Liver (tissue), 9 donors: ENCODE data around the gene SNX20. TPM values are rescaled to one million over a fixed set of nuclear protein-coding genes. Genes with fewer than 3 reads are reported as not detected.

ENCODE experiments used
- DNase-seq: peaks from one replicate; pipeline ENCODE4 v3.0.0-alpha.2; 2017; ENCODE audit warnings: low spot score
- H3K27ac ChIP-seq, 2 donors: one replicate each; pipeline ENCODE4 v1.7.0; 2013; ENCODE audit warnings: inconsistent platforms in 2 of 2, low read length in 2 of 2, control low read depth in 1 of 2, low read depth in 1 of 2, mild to moderate bottlenecking in 1 of 2
- H3K27me3 ChIP-seq, 4 donors: one replicate each; pipeline versions ENCODE4 v1.6.1 to v1.7.0; 2013; ENCODE audit warnings: low read length in 3 of 4, inconsistent platforms in 1 of 4, mild to moderate bottlenecking in 1 of 4, moderate library complexity in 1 of 4; ENCODE audit not compliant: control insufficient read depth in 4 of 4, insufficient read depth in 4 of 4
- H3K36me3 ChIP-seq, 4 donors: one replicate each; pipeline versions ENCODE4 v1.6.1 to v1.7.0; 2013; ENCODE audit warnings: low read length in 3 of 4, mild to moderate bottlenecking in 3 of 4, low read depth in 1 of 4, moderate library complexity in 1 of 4; ENCODE audit not compliant: control insufficient read depth in 4 of 4, insufficient read depth in 3 of 4
- H3K4me1 ChIP-seq, 4 donors: one replicate each; pipeline versions ENCODE4 v1.6.1 to v1.7.0; 2013; ENCODE audit warnings: low read length in 3 of 4, mild to moderate bottlenecking in 3 of 4, moderate library complexity in 1 of 4; ENCODE audit not compliant: control insufficient read depth in 4 of 4, insufficient read depth in 4 of 4
- H3K4me3 ChIP-seq, 3 donors: one replicate each; pipeline versions ENCODE4 v1.6.1 to v1.7.0; 2013; ENCODE audit warnings: low read length in 3 of 3, control low read depth in 1 of 3, low read depth in 1 of 3, mild to moderate bottlenecking in 1 of 3
- H3K9ac ChIP-seq, 2 donors: one replicate each; pipeline ENCODE4 v1.7.0; 2013; ENCODE audit warnings: low read length in 2 of 2, mild to moderate bottlenecking in 2 of 2, moderate library complexity in 2 of 2, control low read depth in 1 of 2, low read depth in 1 of 2
- H3K9me3 ChIP-seq, 4 donors: one replicate each; pipeline versions ENCODE4 v1.6.1 to v1.7.0; 2013; ENCODE audit warnings: low read length in 3 of 4; ENCODE audit not compliant: control insufficient read depth in 4 of 4
- EGR1 ChIP-seq, 2 donors: IDR thresholded peaks; 2 replicates each; pipeline ENCODE4 v1.6.1; 2016 to 2018; ENCODE audit warnings: antibody characterized with exemption in 2 of 2, low read depth in 2 of 2
- FOXA1 ChIP-seq: IDR thresholded peaks from 2 replicates; pipeline ENCODE4 v1.6.1; 2016; ENCODE audit warnings: antibody characterized with exemption
- FOXA2 ChIP-seq: IDR thresholded peaks from 2 replicates; pipeline ENCODE4 v1.6.1; 2016; ENCODE audit warnings: antibody characterized with exemption
- GABPA ChIP-seq, 2 donors: IDR thresholded peaks in 1 of 2; conservative IDR thresholded peaks in 1 of 2; 2 replicates each; pipeline ENCODE4 v1.6.1; 2016; ENCODE audit warnings: antibody characterized with exemption in 2 of 2, mild to moderate bottlenecking in 1 of 2, moderate library complexity in 1 of 2
- HNF4A ChIP-seq, 2 donors: conservative IDR thresholded peaks; 2 replicates each; pipeline ENCODE4 v1.6.1; 2016; ENCODE audit warnings: antibody characterized with exemption in 2 of 2, mild to moderate bottlenecking in 2 of 2
- HNF4G ChIP-seq: IDR thresholded peaks from 2 replicates; pipeline ENCODE4 v1.6.1; 2016; ENCODE audit warnings: antibody characterized with exemption
- JUND ChIP-seq, 2 donors: IDR thresholded peaks; 2 replicates each; pipeline ENCODE4 v1.6.1; 2016; ENCODE audit warnings: antibody characterized with exemption in 2 of 2
- NR2F2 ChIP-seq: IDR thresholded peaks from 2 replicates; pipeline ENCODE4 v1.6.1; 2016; ENCODE audit warnings: antibody characterized with exemption
- RAD21 ChIP-seq, 2 donors: IDR thresholded peaks; 2 replicates each; pipeline ENCODE4 v1.6.1; 2016; ENCODE audit warnings: antibody characterized with exemption in 2 of 2, mild to moderate bottlenecking in 2 of 2
- RXRA ChIP-seq, 2 donors: IDR thresholded peaks; 2 replicates each; pipeline ENCODE4 v1.6.1; 2017 to 2018; ENCODE audit warnings: antibody characterized with exemption in 2 of 2, mild to moderate bottlenecking in 1 of 2
- SP1 ChIP-seq: IDR thresholded peaks from 2 replicates; pipeline ENCODE4 v1.6.1; 2018; ENCODE audit warnings: antibody characterized with exemption, mild to moderate bottlenecking
- TAF1 ChIP-seq: conservative IDR thresholded peaks from 2 replicates; pipeline ENCODE4 v1.6.1; 2016; ENCODE audit warnings: antibody characterized with exemption, mild to moderate bottlenecking
- YY1 ChIP-seq: IDR thresholded peaks from 2 replicates; pipeline ENCODE4 v1.6.1; 2016; ENCODE audit warnings: antibody characterized with exemption, mild to moderate bottlenecking
- WGBS: extraction: QIAGEN DNeasy Blood & Tissue Kit; methylation state at CpG from one replicate; pipeline ENCODE4 v1.1.7; 2013; 5-methylcytosine and 5-hydroxymethylcytosine counted together
- polyA plus RNA-seq, 2 donors: library from polyadenylated mRNA; stranded (reverse) in 1 of 2; unstranded in 1 of 2; fragments of 200-250 nt in 1 of 2; fragments of >200 nt in 1 of 2; fragmentation: Nextera tagmentation in 1 of 2; extraction: Ambion mirVana in 1 of 2; gene quantifications; one replicate each; pipeline versions ENCODE4 v1.2.1 to v1.2.3, GENCODE V29; 2013 to 2015
- total RNA-seq, 2 donors: library from RNA; depleted of rRNA; stranded (reverse); fragments of >200 nt; gene quantifications; one replicate each; pipeline ENCODE4 v1.2.3, GENCODE V29; 2014
- TF ChIP-seq, protein P1 (sequence below): IDR thresholded peaks from 2 replicates; pipeline ENCODE4 v1.6.1; 2016; ENCODE audit warnings: antibody characterized with exemption, mild to moderate bottlenecking
- TF ChIP-seq, protein P2 (sequence below): IDR thresholded peaks from 2 replicates; pipeline ENCODE4 v1.6.1; 2016; ENCODE audit warnings: antibody characterized with exemption
- TF ChIP-seq, protein P3 (sequence below): IDR thresholded peaks from 2 replicates; pipeline ENCODE4 v1.6.1; 2016; ENCODE audit warnings: antibody characterized with exemption
- TF ChIP-seq, protein P4 (sequence below): IDR thresholded peaks from 2 replicates; pipeline ENCODE4 v1.6.1; 2016; ENCODE audit warnings: antibody characterized with exemption
- TF ChIP-seq, protein P5 (sequence below): fragments of 150-350 bp; IDR thresholded peaks from 2 replicates; pipeline ENCODE4 v1.5.1; 2017; ENCODE audit warnings: improper control_type of control experiment, low read depth, low read length; ENCODE audit not compliant: missing input control
- donor health status: healthy.
- donor health status: healthy.
- donor health status: healthy.
- donor health status: healthy.
- donor health status: healthy.

SNX20 gene
- total and polyA plus RNA-seq, 4 donors, result 0.40 to 3.5 (median 0.98) TPM

DNA sequence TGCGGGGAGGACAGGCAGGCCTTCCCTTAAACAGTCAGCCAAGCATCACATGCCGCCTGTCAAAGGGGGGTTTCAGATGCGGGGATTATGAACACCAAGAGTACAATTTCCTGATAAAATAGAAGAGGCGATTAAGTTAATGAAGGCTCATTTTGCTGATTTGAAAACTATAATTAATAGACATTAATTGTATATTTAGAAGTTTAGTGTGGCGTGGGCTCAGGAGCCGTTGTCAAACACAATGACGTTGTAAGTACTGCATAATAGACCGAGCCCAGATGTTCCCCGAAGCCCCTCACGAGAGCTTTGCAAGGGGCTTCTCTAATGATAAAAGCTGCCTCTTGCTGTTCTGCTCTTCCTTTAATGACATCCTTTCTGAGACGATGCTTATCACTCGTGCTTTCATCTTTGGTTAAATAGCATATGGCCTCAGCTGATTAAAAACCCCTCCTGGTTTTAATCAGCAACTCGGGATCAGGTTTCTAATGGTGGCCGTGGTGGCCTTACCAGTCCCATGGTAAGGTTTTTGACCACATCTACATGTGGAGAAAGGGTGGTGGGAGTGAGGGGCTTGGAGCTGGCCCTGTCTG lies 28.2 kb downstream of the SNX20 start:
- H3K4me3 ChIP-seq, result no peak overlapping the region
- no peak overlapping the region for H3K27ac ChIP-seq
- no peak for DNase-seq
- H3K4me1 ChIP-seq, result no peaks in the 10 kb centered on the region
- WGBS, result 73% methylated on average over 14 of the region's 14 CpGs
- H3K36me3 ChIP-seq, result no peaks in the 10 kb centered on the region
- no peaks in the 10 kb centered on the region for H3K27me3 ChIP-seq
- TF ChIP-seq YY1, result no peak
- TF ChIP-seq, protein P1, sequence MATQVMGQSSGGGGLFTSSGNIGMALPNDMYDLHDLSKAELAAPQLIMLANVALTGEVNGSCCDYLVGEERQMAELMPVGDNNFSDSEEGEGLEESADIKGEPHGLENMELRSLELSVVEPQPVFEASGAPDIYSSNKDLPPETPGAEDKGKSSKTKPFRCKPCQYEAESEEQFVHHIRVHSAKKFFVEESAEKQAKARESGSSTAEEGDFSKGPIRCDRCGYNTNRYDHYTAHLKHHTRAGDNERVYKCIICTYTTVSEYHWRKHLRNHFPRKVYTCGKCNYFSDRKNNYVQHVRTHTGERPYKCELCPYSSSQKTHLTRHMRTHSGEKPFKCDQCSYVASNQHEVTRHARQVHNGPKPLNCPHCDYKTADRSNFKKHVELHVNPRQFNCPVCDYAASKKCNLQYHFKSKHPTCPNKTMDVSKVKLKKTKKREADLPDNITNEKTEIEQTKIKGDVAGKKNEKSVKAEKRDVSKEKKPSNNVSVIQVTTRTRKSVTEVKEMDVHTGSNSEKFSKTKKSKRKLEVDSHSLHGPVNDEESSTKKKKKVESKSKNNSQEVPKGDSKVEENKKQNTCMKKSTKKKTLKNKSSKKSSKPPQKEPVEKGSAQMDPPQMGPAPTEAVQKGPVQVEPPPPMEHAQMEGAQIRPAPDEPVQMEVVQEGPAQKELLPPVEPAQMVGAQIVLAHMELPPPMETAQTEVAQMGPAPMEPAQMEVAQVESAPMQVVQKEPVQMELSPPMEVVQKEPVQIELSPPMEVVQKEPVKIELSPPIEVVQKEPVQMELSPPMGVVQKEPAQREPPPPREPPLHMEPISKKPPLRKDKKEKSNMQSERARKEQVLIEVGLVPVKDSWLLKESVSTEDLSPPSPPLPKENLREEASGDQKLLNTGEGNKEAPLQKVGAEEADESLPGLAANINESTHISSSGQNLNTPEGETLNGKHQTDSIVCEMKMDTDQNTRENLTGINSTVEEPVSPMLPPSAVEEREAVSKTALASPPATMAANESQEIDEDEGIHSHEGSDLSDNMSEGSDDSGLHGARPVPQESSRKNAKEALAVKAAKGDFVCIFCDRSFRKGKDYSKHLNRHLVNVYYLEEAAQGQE, result no peak
- TF ChIP-seq EGR1 (IDR thresholded peaks at IDR 0.05; ENCODE audit: low read depth in 2 of 2), result no peak
- TF ChIP-seq NR2F2, result no peak
- TF ChIP-seq, protein P2, sequence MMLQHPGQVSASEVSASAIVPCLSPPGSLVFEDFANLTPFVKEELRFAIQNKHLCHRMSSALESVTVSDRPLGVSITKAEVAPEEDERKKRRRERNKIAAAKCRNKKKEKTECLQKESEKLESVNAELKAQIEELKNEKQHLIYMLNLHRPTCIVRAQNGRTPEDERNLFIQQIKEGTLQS, result no peak
- TF ChIP-seq, protein P3, sequence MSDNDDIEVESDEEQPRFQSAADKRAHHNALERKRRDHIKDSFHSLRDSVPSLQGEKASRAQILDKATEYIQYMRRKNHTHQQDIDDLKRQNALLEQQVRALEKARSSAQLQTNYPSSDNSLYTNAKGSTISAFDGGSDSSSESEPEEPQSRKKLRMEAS, result no peak
- TF ChIP-seq SP1, result no peak
- TF ChIP-seq, protein P4, sequence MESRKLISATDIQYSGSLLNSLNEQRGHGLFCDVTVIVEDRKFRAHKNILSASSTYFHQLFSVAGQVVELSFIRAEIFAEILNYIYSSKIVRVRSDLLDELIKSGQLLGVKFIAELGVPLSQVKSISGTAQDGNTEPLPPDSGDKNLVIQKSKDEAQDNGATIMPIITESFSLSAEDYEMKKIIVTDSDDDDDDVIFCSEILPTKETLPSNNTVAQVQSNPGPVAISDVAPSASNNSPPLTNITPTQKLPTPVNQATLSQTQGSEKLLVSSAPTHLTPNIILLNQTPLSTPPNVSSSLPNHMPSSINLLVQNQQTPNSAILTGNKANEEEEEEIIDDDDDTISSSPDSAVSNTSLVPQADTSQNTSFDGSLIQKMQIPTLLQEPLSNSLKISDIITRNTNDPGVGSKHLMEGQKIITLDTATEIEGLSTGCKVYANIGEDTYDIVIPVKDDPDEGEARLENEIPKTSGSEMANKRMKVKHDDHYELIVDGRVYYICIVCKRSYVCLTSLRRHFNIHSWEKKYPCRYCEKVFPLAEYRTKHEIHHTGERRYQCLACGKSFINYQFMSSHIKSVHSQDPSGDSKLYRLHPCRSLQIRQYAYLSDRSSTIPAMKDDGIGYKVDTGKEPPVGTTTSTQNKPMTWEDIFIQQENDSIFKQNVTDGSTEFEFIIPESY, result no peak
- TF ChIP-seq RAD21 (IDR thresholded peaks at IDR 0.05), result no peak
- no peak for TF ChIP-seq JUND (IDR thresholded peaks at IDR 0.05)
- no peak for TF ChIP-seq HNF4G
- no peak for TF ChIP-seq TAF1
- TF ChIP-seq HNF4A (conservative IDR thresholded peaks at IDR 0.05), result no peak
- TF ChIP-seq FOXA2, result no peak
- TF ChIP-seq RXRA (IDR thresholded peaks at IDR 0.05), result no peak
- TF ChIP-seq, protein P5, sequence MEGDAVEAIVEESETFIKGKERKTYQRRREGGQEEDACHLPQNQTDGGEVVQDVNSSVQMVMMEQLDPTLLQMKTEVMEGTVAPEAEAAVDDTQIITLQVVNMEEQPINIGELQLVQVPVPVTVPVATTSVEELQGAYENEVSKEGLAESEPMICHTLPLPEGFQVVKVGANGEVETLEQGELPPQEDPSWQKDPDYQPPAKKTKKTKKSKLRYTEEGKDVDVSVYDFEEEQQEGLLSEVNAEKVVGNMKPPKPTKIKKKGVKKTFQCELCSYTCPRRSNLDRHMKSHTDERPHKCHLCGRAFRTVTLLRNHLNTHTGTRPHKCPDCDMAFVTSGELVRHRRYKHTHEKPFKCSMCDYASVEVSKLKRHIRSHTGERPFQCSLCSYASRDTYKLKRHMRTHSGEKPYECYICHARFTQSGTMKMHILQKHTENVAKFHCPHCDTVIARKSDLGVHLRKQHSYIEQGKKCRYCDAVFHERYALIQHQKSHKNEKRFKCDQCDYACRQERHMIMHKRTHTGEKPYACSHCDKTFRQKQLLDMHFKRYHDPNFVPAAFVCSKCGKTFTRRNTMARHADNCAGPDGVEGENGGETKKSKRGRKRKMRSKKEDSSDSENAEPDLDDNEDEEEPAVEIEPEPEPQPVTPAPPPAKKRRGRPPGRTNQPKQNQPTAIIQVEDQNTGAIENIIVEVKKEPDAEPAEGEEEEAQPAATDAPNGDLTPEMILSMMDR, result no peak
- no peak for TF ChIP-seq FOXA1
- TF ChIP-seq GABPA (IDR thresholded peaks at IDR 0.05 in 1 of 2, conservative IDR thresholded peaks at IDR 0.05 in 1 of 2), result no peak
- no peak overlapping the region for H3K9ac ChIP-seq
- H3K9me3 ChIP-seq, result no peaks in the 10 kb centered on the region
